ENCODE results near the gene TTLL8.

Gene TTLL8

GRCh38 chr22:50082961-50083461 lies 24.9 kb upstream of the TTLL8 start:
- no peak for DNase-seq (ENCODE audit: low spot score)

GRCh38 chr22:50082197-50082715 lies 24.2 kb upstream of the TTLL8 start:
- peak; percentile 6 for DNase-seq (ENCODE audit: low spot score)

GRCh38 chr22:50081426-50082196 lies 23.5 kb upstream of the TTLL8 start:
- DNase-seq (ENCODE audit: low spot score): peak; percentile 10

DNA sequence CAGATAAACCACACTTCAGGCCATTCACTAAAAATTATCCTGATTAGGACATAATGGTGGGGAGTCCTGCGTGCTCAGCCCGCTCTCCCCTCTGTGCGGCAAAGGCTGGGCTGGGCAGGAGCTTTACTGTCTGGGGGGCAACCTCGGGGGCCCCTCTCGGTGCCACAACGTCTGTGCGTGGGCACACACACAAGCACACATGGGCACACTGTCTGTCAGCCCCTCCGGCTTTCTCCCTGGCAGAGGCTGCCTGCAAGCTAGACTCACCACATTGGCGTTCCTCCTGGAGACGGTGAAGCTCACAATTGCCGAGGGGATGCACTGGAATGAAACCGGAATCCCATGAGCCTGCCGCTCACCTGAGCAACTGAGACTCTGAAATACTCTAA lies 22.0 kb upstream of the TTLL8 start:
- peak; percentile 7 for DNase-seq (ENCODE audit: low spot score)

DNA sequence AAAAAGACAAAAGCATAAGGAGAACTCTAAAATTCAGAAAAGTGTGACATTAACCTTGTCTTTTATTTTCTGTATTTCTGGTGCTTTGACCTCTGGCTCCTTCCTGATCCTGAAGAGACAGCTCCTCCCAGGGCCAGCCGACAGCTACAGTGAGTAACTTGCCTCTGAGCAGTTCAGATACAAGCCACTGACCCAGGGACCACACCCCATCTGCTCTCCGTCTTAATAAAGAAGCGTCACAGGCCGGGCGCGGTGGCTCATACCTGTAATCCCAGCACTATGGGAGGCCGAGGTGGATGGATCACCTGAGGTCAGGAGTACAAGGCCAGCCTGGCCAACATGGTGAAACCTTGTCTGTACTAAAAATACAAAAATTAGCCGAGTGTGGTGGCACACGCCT lies 20.7 kb upstream of the TTLL8 start:
- no peak for DNase-seq (ENCODE audit: low spot score)

GRCh38 chr22:50078246-50078645 lies 20.1 kb upstream of the TTLL8 start:
- no peak for DNase-seq (ENCODE audit: low spot score)

GRCh38 chr22:50076646-50077535 lies 18.8 kb upstream of the TTLL8 start:
- peak; percentile 10 for DNase-seq (ENCODE audit: low spot score)

GRCh38 chr22:50074551-50075530 lies 16.7 kb upstream of the TTLL8 start:
- peak; percentile 32 for DNase-seq (ENCODE audit: low spot score)

DNA sequence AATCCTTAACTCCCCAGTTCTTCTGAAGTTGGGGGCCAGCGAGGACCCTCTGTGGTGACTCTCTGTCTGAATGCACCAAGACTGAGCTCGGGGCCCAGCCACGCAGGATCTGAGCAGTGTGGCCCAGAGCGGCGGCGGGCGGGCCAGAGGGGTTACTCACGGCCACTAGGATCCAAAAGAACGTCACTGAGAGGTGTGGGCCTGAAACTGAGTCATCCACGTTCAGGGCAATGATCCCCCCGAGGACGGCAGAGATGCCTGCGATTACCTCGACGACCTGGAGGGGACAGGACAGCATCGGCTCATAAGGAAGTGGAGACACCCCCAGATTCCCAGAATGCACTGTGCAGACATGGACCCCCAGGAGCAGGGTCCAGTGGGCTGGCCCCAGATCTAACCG lies 16.0 kb upstream of the TTLL8 start:
- no peak for DNase-seq (ENCODE audit: low spot score)

GRCh38 chr22:50072714-50073538 lies 14.8 kb upstream of the TTLL8 start:
- no peak for DNase-seq (ENCODE audit: low spot score)

GRCh38 chr22:50072167-50072555 lies 14.1 kb upstream of the TTLL8 start:
- no peak for DNase-seq (ENCODE audit: low spot score)

GRCh38 chr22:50071432-50072166 lies 13.5 kb upstream of the TTLL8 start:
- DNase-seq (ENCODE audit: low spot score): no peak

DNA sequence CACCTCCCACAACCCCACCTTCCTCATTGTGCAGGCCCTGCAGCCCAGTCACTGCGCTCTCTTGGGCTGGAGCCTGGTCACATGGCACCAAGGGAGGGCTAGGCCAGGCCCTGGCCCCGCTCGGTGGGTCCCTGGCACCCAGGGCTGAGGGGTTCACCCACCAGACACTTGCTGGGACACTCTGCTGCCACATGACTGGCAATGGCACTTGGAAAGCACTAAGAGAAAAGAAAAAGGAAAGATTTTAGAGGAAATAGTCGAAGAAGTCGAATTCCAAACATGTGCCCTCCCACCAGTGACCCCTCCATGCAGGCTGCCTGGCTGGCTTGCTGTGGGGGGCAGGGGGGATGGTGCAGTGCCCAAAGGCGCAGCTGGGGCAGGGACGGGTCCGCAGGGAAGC lies 12.3 kb upstream of the TTLL8 start:
- no peak for DNase-seq (ENCODE audit: low spot score)

DNA sequence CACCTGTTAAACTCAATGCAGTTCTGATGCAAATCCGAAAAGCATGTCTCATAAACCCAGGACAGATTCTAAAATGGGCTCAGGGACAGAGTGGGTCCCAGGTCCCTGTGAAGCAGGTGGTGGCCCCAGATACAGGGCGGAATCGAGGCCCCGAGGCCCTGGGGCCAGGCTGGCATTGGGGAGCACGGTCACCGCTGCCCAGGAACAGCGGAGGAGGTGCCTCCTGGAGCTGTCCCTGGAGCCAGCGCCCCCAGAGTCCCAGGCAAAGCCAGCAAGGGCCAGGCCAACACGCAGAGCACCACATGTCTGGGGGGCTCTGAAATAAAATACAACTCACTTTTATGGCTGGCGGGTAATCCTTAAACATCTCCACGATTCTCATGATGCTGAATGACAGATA lies 10.0 kb upstream of the TTLL8 start:
- DNase-seq (ENCODE audit: low spot score): no peak

GRCh38 chr22:50067244-50067643 lies 9.1 kb upstream of the TTLL8 start:
- DNase-seq (ENCODE audit: low spot score): no peak

GRCh38 chr22:50064453-50064852 lies 6.4 kb upstream of the TTLL8 start:
- DNase-seq (ENCODE audit: low spot score): no peak

DNA sequence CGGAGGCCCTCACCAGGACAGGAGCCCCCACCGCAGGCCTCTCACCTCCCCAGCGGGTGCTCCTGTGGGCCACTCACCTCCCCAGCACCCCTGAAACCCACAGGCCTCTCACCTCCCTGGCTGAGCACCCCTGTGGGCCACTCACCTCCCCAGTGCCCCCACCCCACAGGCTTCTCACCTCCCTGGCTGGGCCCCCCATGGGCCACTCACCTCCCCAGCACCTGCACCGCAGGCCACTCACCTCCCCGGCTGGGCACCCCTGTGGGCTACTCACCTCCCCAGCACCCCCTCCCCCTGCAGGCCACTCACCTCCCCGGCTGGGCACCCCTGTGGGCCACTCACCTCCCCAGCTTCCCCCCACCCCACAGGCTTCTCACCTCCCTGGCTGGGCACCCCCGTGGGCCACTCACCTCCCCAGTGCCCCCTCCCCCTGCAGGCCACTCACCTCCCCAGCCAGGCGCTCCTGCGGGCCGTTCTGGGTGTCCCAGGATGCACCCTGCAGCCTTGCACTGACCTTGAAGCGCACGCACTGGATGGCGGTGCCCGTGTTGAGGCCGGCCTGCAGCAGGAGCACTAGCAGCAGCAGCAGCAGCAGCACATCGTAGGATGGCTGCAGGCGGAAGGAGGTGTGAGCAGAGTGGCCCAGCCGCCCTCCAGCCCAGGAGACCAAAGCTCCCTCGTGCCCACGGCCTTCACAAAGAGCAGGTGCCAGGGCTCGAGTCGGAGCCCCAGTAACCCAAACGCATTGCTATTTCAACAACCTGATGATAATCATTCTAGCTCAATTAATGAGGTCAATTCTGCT lies 5.7 kb upstream of the TTLL8 start:
- no peak for DNase-seq (ENCODE audit: low spot score)

DNA sequence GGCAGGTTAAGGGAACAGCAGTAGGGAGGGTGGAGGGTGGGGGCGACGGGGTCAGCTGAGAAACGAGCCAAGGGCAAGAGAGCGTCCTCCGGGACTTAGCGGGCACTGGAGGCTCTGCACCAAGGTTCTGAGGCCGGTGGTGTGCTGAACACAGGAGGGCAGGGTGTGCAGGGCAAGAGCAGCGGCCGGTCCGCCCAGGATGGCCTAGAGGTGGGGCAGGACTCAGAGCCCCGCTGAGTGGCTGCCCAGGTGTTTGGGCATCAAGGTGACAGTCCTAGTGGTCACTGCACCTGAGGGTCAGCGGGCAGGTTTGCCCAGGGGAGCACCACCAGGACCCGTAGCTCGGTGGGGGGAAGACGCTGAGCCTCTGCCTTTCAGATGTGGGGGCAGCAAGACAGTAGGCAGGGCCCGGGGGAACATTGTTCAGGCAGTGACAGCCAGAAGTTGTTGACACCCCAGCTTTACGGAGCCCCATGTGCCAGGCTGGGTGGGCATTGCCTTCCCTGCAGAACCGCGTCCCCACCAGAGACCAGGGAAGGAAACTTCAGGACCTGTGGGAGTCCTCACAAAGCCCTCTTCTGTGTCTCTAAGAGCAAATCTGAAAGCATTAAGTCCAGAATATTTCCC lies 4.5 kb upstream of the TTLL8 start:
- no peak for DNase-seq (ENCODE audit: low spot score)

All from AG20443 (cell line).